ENCODE measurements around the gene PTGS1. TPM values are rescaled to one million over a fixed set of nuclear protein-coding genes. Genes with fewer than 3 reads are reported as not detected.

Gene PTGS1
- polyA plus RNA-seq, 1 of the 3 experiments (the other 2 are of a cell fraction) = 5.4 TPM

- peaks cover 2 to 9% of the 10 kb centered on the region in 2 experiments; a peak in 2 of 4 replicates for H3K4me1 ChIP-seq (ENCODE audit: control insufficient read depth in 1 of 2, insufficient read depth in 2 of 2, low read depth in 1 of 2, low read length in 1 of 2)
- no peak for DNase-seq
- no peak overlapping the region for H3K4me2 ChIP-seq
- 100% methylated on average over 2 of the region's 8 CpGs for WGBS (ENCODE audit: low lambda C conversion rate)
- H3K27ac ChIP-seq (ENCODE audit: low read depth in 2 of 2, low read length in 1 of 2) = no peak overlapping the region
- H3K9me2 ChIP-seq = no peaks in the 10 kb centered on the region
- H3K27me3 ChIP-seq (ENCODE audit: insufficient read depth) = no peaks in the 10 kb centered on the region
- ChIA-PET CTCF (interaction anchor here (1.7 kb wide), 1 partner anchor 36 kb away, joined by 7 read pairs; no protein-coding TSS in a partner anchor), POLR2A (no interaction called here)
- no peaks in the 10 kb centered on the region for H4K20me1 ChIP-seq (ENCODE audit: insufficient read depth)
- no peak overlapping the region for H2AFZ ChIP-seq (ENCODE audit: low read depth)
- H3K9me3 ChIP-seq = no peaks in the 10 kb centered on the region
- no peak overlapping the region for H3K9ac ChIP-seq
- H3F3A ChIP-seq (replicated peaks; ENCODE audit: insufficient read depth) = peaks cover 18% of the 10 kb centered on the region
- H3K79me2 ChIP-seq (ENCODE audit: insufficient read depth) = no peaks in the 10 kb centered on the region
- TF ChIP-seq PBX3 (IDR thresholded peaks at IDR 0.05) = no peak
- TF ChIP-seq SMC3 (IDR thresholded peaks at IDR 0.05; ENCODE audit: low read depth, low read length) = no peak
- TF ChIP-seq TCF12 (IDR thresholded peaks at IDR 0.05) = no peak
- no peak for TF ChIP-seq NFIC (IDR thresholded peaks at IDR 0.05; ENCODE audit: borderline replicate concordance)
- TF ChIP-seq FOXM1 (IDR thresholded peaks at IDR 0.05; ENCODE audit: low read depth) = no peak
- no peak for TF ChIP-seq YY1 (IDR thresholded peaks at IDR 0.05; ENCODE audit: low read depth)
- no peak for TF ChIP-seq TEAD4 (IDR thresholded peaks at IDR 0.05; ENCODE audit: borderline replicate concordance, insufficient read depth)
- no peak for TF ChIP-seq GABPA (IDR thresholded peaks at IDR 0.05; ENCODE audit: low read depth)
- no peak for TF ChIP-seq ELF1 (IDR thresholded peaks at IDR 0.05)
- TF ChIP-seq RAD21 (IDR thresholded peaks at IDR 0.05; ENCODE audit: low read length) = no peak
- no peak for TF ChIP-seq NRF1 (IDR thresholded peaks at IDR 0.05; ENCODE audit: low read depth, low read length)
- TF ChIP-seq EZH2phosphoT487 (IDR thresholded peaks at IDR 0.05; ENCODE audit: borderline replicate concordance, low read depth) = no peak
- H3K36me3 ChIP-seq (replicated peaks in 1 of 2; ENCODE audit: control insufficient read depth in 1 of 2, insufficient read depth in 2 of 2, low read length in 1 of 2) = no peaks in the 10 kb centered on the region
- H3K4me3 ChIP-seq (ENCODE audit: low read depth in 2 of 2, low read length in 1 of 2) = no peak overlapping the region
These were observed 15.6 kb downstream of the PTGS1 start for GRCh38 chr9:122386311-122386872.

GRCh38 chr9:122387536-122387935, 16.7 kb downstream of the PTGS1 start:
- no peaks in the 10 kb centered on the region for H3K27me3 ChIP-seq (ENCODE audit: insufficient read depth)
- peaks cover 16% of the 10 kb centered on the region for H3F3A ChIP-seq (replicated peaks; ENCODE audit: insufficient read depth)
- 94% methylated on average over 3 of the region's 3 CpGs for WGBS (ENCODE audit: low lambda C conversion rate)
- no peak overlapping the region for H3K9ac ChIP-seq
- H3K79me2 ChIP-seq (ENCODE audit: insufficient read depth) = no peaks in the 10 kb centered on the region
- H3K27ac ChIP-seq (ENCODE audit: low read depth in 2 of 2, low read length in 1 of 2) = no peak overlapping the region
- DNase-seq = no peak
- no peaks in the 10 kb centered on the region for H3K9me2 ChIP-seq
- ChIA-PET POLR2A (no interaction called here), CTCF (interaction anchor here (1.1 kb wide), 1 partner anchor 37 kb away, joined by 3 read pairs; no protein-coding TSS in a partner anchor)
- no peak overlapping the region for H3K4me3 ChIP-seq (ENCODE audit: low read depth in 2 of 2, low read length in 1 of 2)
- no peak overlapping the region for H3K4me2 ChIP-seq
- no peaks in the 10 kb centered on the region for H3K9me3 ChIP-seq
- H3K4me1 ChIP-seq (ENCODE audit: control insufficient read depth in 1 of 2, insufficient read depth in 2 of 2, low read depth in 1 of 2, low read length in 1 of 2) = peaks cover 2 to 9% of the 10 kb centered on the region in 2 experiments; a peak in 2 of 4 replicates
- no peaks in the 10 kb centered on the region for H4K20me1 ChIP-seq (ENCODE audit: insufficient read depth)
- no peak overlapping the region for H2AFZ ChIP-seq (ENCODE audit: low read depth)
- no peaks in the 10 kb centered on the region for H3K36me3 ChIP-seq (replicated peaks in 1 of 2; ENCODE audit: control insufficient read depth in 1 of 2, insufficient read depth in 2 of 2, low read length in 1 of 2)
- TF ChIP-seq TEAD4 (IDR thresholded peaks at IDR 0.05; ENCODE audit: borderline replicate concordance, insufficient read depth) (no peak), ZBTB33 (IDR thresholded peaks at IDR 0.05; ENCODE audit: borderline replicate concordance, low read depth) (no peak), RCOR1 (IDR thresholded peaks at IDR 0.05; ENCODE audit: low read length) (no peak), PBX3 (IDR thresholded peaks at IDR 0.05) (no peak), SIN3A (IDR thresholded peaks at IDR 0.05; ENCODE audit: borderline replicate concordance, low read depth, low read length) (no peak), MXI1 (IDR thresholded peaks at IDR 0.05; ENCODE audit: low read depth, low read length) (no peak), MEF2A (IDR thresholded peaks at IDR 0.05; ENCODE audit: borderline replicate concordance, low read depth) (no peak), MAX (IDR thresholded peaks at IDR 0.05; ENCODE audit: low read depth) (no peak), RFX5 (IDR thresholded peaks at IDR 0.05; ENCODE audit: low read length) (no peak), ELF1 (IDR thresholded peaks at IDR 0.05) (no peak), SMC3 (IDR thresholded peaks at IDR 0.05; ENCODE audit: low read depth, low read length) (no peak), TCF12 (IDR thresholded peaks at IDR 0.05) (no peak)
